ENCODE data around the gene LRPPRC. TPM values are rescaled to one million over a fixed set of nuclear protein-coding genes. Genes with fewer than 3 reads are reported as not detected.

LRPPRC gene
- total RNA-seq, 1 donor from 2014 or later: 85.8 TPM

GRCh38 chr2:43906448-43907109 is 89.2 kb downstream of the LRPPRC start:
- Histone ChIP-seq H3K36me3 (peaks cover 55% of the 10 kb centered on the region), H3K4me3 (no peak overlapping the region), H3K27ac (replicated peaks) (no peak overlapping the region), H3K9me3 (replicated peaks) (no peaks in the 10 kb centered on the region), H3K4me1 (no peaks in the 10 kb centered on the region), H3K27me3 (ENCODE audit: low read depth) (no peaks in the 10 kb centered on the region)
- TF ChIP-seq CTCF (IDR thresholded peaks at IDR 0.05; ENCODE audit: borderline replicate concordance): no peak
- intact Hi-C loops (cut with micrococcal nuclease): no loop called here
- no peak for DNase-seq

- Histone ChIP-seq H3K36me3 (peaks cover 56% of the 10 kb centered on the region), H3K4me1 (no peaks in the 10 kb centered on the region), H3K27ac (replicated peaks) (no peak overlapping the region), H3K9me3 (replicated peaks) (no peaks in the 10 kb centered on the region), H3K4me3 (no peak overlapping the region), H3K27me3 (ENCODE audit: low read depth) (no peaks in the 10 kb centered on the region)
- DNase-seq: no peak
- TF ChIP-seq CTCF (IDR thresholded peaks at IDR 0.05; ENCODE audit: borderline replicate concordance): no peak
- intact Hi-C loops (cut with micrococcal nuclease): no loop called here
Measured at GRCh38 chr2:43905871-43906270, 89.9 kb downstream of the LRPPRC start.

DNA sequence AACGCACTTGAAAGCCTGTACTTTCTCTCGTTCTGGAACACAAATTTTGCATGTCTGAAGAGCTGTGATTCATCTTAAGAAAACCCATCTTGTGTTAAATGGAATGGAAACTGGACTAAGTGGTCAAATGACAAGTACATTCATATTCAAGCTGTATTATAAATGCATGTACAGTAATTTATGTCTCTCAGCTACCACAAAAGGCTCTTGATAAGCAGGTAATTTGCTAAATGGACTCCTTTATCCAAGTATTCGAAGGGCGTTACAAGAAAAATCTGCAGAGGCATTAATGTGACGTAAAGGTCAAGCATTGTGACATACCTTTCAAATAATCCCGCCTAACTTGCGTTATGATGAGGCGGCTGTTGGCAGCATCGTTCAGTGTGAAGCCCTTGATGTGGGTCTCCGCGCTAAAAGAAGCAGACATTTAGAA is 90.4 kb downstream of the LRPPRC start:
- no peak for DNase-seq
- TF ChIP-seq CTCF (IDR thresholded peaks at IDR 0.05; ENCODE audit: borderline replicate concordance): no peak
- intact Hi-C loops (cut with micrococcal nuclease): no loop called here

GRCh38 chr2:43899589-43899988 is 96.2 kb downstream of the LRPPRC start:
- DNase-seq: no peak
- no peak for TF ChIP-seq CTCF (IDR thresholded peaks at IDR 0.05; ENCODE audit: borderline replicate concordance)
- H3K4me1 ChIP-seq: no peaks in the 10 kb centered on the region

More for the DNA sequence above, 90.4 kb downstream of the LRPPRC start:
- Histone ChIP-seq H3K4me1 (no peaks in the 10 kb centered on the region), H3K36me3 (peaks cover 58% of the 10 kb centered on the region), H3K4me3 (no peak overlapping the region), H3K27me3 (ENCODE audit: low read depth) (no peaks in the 10 kb centered on the region), H3K27ac (replicated peaks) (no peak overlapping the region), H3K9me3 (replicated peaks) (no peaks in the 10 kb centered on the region)

GRCh38 chr2:43898838-43899346 is 96.9 kb downstream of the LRPPRC start:
- no peaks in the 10 kb centered on the region for H3K9me3 ChIP-seq (replicated peaks)
- no peaks in the 10 kb centered on the region for H3K27me3 ChIP-seq (ENCODE audit: low read depth)
- DNase-seq: no peak
- H3K4me1 ChIP-seq: no peaks in the 10 kb centered on the region
- TF ChIP-seq CTCF (IDR thresholded peaks at IDR 0.05; ENCODE audit: borderline replicate concordance): no peak
- H3K36me3 ChIP-seq: peaks cover 73% of the 10 kb centered on the region
- H3K4me3 ChIP-seq: no peak overlapping the region
- no peak overlapping the region for H3K27ac ChIP-seq (replicated peaks)
- intact Hi-C loops (cut with micrococcal nuclease): no loop called here

More at GRCh38 chr2:43899589-43899988, 96.2 kb downstream of the LRPPRC start:
- Histone ChIP-seq H3K27ac (replicated peaks) (no peak overlapping the region), H3K9me3 (replicated peaks) (no peaks in the 10 kb centered on the region), H3K4me3 (no peak overlapping the region), H3K36me3 (peaks cover 74% of the 10 kb centered on the region), H3K27me3 (ENCODE audit: low read depth) (no peaks in the 10 kb centered on the region)
- intact Hi-C loops (cut with micrococcal nuclease): no loop called here
